Measurements from ENCODE around the gene NCS1.

Gene NCS1

DNA sequence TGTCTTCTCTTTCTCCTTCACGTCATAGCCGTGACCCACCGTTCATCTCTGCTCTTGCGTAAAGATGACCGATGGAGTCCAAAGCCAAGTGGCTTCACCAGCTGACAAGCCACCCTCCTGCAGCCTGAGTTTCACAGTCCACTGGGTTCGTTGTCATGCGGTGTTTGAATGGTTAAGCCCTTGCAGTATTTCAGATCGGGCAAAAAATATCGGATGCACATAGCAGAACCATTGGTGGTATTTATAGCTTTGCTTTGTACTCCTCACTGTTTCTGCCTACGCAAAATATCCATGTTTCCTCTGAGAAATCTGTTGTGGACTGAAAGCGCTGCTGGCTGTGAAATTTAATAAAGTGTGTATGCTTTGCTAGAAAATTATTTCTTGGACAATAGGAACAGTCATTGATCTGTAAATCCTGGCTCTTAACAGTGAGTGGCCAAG is 34.5 kb upstream of the NCS1 start:
- TF ChIP-seq POLR2AphosphoS5 (IDR thresholded peaks at IDR 0.05; ENCODE audit: low read depth, low read length) = no peak
- TF ChIP-seq FOXP2 (optimal IDR thresholded peaks at IDR 0.05; ENCODE audit: borderline replicate concordance, extremely low read depth, extremely low read length, insufficient read depth) = no peak
- TF ChIP-seq SIN3A (IDR thresholded peaks at IDR 0.05; ENCODE audit: borderline replicate concordance, insufficient read depth, low read length) = no peak
- TF ChIP-seq, protein P1, sequence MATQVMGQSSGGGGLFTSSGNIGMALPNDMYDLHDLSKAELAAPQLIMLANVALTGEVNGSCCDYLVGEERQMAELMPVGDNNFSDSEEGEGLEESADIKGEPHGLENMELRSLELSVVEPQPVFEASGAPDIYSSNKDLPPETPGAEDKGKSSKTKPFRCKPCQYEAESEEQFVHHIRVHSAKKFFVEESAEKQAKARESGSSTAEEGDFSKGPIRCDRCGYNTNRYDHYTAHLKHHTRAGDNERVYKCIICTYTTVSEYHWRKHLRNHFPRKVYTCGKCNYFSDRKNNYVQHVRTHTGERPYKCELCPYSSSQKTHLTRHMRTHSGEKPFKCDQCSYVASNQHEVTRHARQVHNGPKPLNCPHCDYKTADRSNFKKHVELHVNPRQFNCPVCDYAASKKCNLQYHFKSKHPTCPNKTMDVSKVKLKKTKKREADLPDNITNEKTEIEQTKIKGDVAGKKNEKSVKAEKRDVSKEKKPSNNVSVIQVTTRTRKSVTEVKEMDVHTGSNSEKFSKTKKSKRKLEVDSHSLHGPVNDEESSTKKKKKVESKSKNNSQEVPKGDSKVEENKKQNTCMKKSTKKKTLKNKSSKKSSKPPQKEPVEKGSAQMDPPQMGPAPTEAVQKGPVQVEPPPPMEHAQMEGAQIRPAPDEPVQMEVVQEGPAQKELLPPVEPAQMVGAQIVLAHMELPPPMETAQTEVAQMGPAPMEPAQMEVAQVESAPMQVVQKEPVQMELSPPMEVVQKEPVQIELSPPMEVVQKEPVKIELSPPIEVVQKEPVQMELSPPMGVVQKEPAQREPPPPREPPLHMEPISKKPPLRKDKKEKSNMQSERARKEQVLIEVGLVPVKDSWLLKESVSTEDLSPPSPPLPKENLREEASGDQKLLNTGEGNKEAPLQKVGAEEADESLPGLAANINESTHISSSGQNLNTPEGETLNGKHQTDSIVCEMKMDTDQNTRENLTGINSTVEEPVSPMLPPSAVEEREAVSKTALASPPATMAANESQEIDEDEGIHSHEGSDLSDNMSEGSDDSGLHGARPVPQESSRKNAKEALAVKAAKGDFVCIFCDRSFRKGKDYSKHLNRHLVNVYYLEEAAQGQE (IDR thresholded peaks at IDR 0.05; ENCODE audit: insufficient read depth in 1 of 2, low read depth in 2 of 2, low read length in 2 of 2) = no peak
- no peak for TF ChIP-seq TAF1 (IDR thresholded peaks at IDR 0.05; ENCODE audit: borderline replicate concordance, insufficient read depth, low read length)

DNA sequence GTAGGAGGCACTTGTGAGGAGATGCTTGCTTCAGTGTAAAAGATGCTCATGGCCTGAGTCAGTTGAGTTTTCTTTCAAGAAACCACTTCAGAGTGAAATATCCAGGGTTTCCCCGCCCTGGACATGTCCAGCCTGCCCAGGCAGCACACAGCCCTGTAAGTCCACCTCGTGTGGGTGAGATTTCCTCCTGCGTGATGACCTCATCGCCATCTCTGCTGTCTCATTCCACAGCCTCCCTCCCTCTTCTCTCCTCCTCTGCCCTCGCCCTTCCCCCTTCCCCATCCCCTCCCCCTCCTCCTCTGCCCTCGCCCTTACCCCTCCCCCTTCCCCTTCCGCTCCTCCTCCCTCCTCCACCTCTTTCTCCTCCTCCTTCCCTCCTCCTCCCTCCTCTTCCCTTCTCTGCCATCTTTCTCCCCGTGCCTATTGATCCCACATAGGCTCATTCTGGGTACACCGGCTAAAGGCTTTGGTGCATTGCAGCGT is 34.0 kb upstream of the NCS1 start:
- TF ChIP-seq, protein P1 (IDR thresholded peaks at IDR 0.05; ENCODE audit: insufficient read depth in 1 of 2, low read depth in 2 of 2, low read length in 2 of 2) = no peak
- no peak for TF ChIP-seq POLR2AphosphoS5 (IDR thresholded peaks at IDR 0.05; ENCODE audit: low read depth, low read length)
- TF ChIP-seq SIN3A (IDR thresholded peaks at IDR 0.05; ENCODE audit: borderline replicate concordance, insufficient read depth, low read length) = no peak
- TF ChIP-seq TAF1 (IDR thresholded peaks at IDR 0.05; ENCODE audit: borderline replicate concordance, insufficient read depth, low read length) = no peak
- TF ChIP-seq FOXP2 (optimal IDR thresholded peaks at IDR 0.05; ENCODE audit: borderline replicate concordance, extremely low read depth, extremely low read length, insufficient read depth) = no peak

DNA sequence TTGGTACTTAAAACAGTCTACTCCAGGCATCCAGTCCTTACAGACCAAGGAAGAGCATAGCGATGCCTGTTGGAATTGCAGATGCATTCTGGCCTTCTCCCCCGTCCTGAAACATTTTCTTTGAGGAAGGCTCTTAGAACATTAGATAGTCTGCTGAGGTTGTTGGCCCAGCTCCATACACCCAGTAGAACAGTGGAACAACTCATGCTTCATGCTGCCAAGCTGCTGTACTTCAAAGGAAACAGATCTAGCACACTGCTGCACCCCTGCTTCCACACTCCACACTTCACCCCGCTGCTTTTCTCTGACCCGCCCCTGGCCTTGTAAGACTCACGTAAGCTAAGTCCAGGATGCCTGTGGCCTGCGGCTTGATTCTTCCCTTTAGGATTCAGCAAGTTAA is 33.4 kb upstream of the NCS1 start:
- no peak for TF ChIP-seq SIN3A (IDR thresholded peaks at IDR 0.05; ENCODE audit: borderline replicate concordance, insufficient read depth, low read length)
- no peak for TF ChIP-seq FOXP2 (optimal IDR thresholded peaks at IDR 0.05; ENCODE audit: borderline replicate concordance, extremely low read depth, extremely low read length, insufficient read depth)
- no peak for TF ChIP-seq POLR2AphosphoS5 (IDR thresholded peaks at IDR 0.05; ENCODE audit: low read depth, low read length)
- no peak for TF ChIP-seq TAF1 (IDR thresholded peaks at IDR 0.05; ENCODE audit: borderline replicate concordance, insufficient read depth, low read length)
- TF ChIP-seq, protein P1 (IDR thresholded peaks at IDR 0.05; ENCODE audit: insufficient read depth in 1 of 2, low read depth in 2 of 2, low read length in 2 of 2) = no peak

DNA sequence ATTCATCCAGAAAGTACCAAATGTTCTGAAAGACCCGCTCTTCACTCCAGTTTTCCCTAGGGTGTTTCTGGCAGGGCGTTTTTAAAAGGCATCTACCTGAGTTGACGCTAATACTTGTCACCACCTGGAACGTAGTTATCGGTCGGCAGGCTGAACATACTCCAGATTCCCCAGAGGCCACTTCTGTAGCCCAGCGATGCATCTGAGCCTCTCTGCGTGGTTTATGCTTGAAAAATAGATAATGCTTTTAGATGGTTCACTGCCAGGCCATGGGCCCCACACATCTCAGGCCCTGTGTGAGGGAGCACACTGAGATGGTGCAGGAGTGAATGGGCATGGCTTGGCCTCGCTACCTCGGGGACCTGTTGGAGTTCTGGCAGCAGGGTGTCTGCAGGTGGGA is 33.0 kb upstream of the NCS1 start:
- TF ChIP-seq POLR2AphosphoS5 (IDR thresholded peaks at IDR 0.05; ENCODE audit: low read depth, low read length) = no peak
- TF ChIP-seq, protein P1 (IDR thresholded peaks at IDR 0.05; ENCODE audit: insufficient read depth in 1 of 2, low read depth in 2 of 2, low read length in 2 of 2) = no peak
- TF ChIP-seq SIN3A (IDR thresholded peaks at IDR 0.05; ENCODE audit: borderline replicate concordance, insufficient read depth, low read length) = no peak
- no peak for TF ChIP-seq FOXP2 (optimal IDR thresholded peaks at IDR 0.05; ENCODE audit: borderline replicate concordance, extremely low read depth, extremely low read length, insufficient read depth)
- TF ChIP-seq TAF1 (IDR thresholded peaks at IDR 0.05; ENCODE audit: borderline replicate concordance, insufficient read depth, low read length) = no peak

DNA sequence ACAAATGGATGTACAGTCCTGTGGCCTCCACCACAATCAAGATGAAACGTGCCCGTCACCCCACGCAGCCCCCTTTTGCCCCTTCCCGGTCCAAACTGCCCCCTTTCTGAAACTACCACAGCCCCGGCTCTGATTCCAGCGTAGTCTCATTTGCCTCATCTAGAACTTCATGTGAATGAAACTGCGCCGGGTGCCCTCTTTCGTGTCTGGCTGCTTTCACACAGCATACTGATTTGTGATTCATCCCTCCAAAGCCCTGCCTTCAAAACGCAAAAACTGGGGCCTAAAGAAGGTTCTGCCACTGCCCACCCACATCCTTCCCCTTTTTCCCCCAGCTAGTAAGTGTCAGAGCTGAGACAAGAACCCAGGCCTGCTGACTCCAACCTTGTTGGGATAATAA is 31.5 kb upstream of the NCS1 start:
- TF ChIP-seq POLR2AphosphoS5 (IDR thresholded peaks at IDR 0.05; ENCODE audit: low read depth, low read length) (no peak), TAF1 (IDR thresholded peaks at IDR 0.05; ENCODE audit: borderline replicate concordance, insufficient read depth, low read length) (no peak), FOXP2 (optimal IDR thresholded peaks at IDR 0.05; ENCODE audit: borderline replicate concordance, extremely low read depth, extremely low read length, insufficient read depth) (no peak), SIN3A (IDR thresholded peaks at IDR 0.05; ENCODE audit: borderline replicate concordance, insufficient read depth, low read length) (no peak)
- TF ChIP-seq, protein P1 (IDR thresholded peaks at IDR 0.05; ENCODE audit: insufficient read depth in 1 of 2, low read depth in 2 of 2, low read length in 2 of 2) = no peak
